OCI-LY1 (cell line): Measurements from ENCODE around the gene SIRT2.
"Not testable (repeated sequence)": the region's sequence is repeated elsewhere in the genome, so short reads cannot be mapped to it uniquely, and the experiment has no call there.

Source experiments
- H2AFZ ChIP-seq: fragments of 200-600 bp; sonication (generic), shearing (Covaris generic); 2 replicates; pipeline ENCODE4 v1.6.0; 2014; ENCODE audit warnings: antibody characterized with exemption, mild to moderate bottlenecking, low read length
- H3F3A ChIP-seq: fragments of 200-600 bp; sonication (generic), shearing (Covaris generic); 2 replicates; pipeline ENCODE4 v1.6.0; 2014; ENCODE audit warnings: mild to moderate bottlenecking, antibody characterized with exemption, low read length, moderate library complexity; ENCODE audit not compliant: insufficient read depth
- H3K27ac ChIP-seq: fragments of 200-600 bp; sonication (generic); 2 replicates; pipeline ENCODE4 v1.5.1; 2014; ENCODE audit warnings: low read length, mixed run types, mild to moderate bottlenecking, low read depth; ENCODE audit not compliant: poor library complexity, severe bottlenecking
- H3K27me3 ChIP-seq: fragments of 200-600 bp; sonication (generic); 2 replicates; pipeline ENCODE4 v1.6.0; 2014; ENCODE audit warnings: antibody characterized with exemption, mild to moderate bottlenecking, low read length, moderate library complexity; ENCODE audit not compliant: insufficient read depth
- H3K36me3 ChIP-seq: fragments of 200-600 bp; sonication (generic); 2 replicates; pipeline ENCODE4 v1.6.1; 2014; ENCODE audit warnings: mild to moderate bottlenecking, antibody characterized with exemption, low read length, moderate library complexity, mixed read lengths; ENCODE audit not compliant: insufficient read depth
- H3K4me1 ChIP-seq: fragments of 200-600 bp; sonication (generic); 2 replicates; pipeline ENCODE4 v1.5.1; 2014; ENCODE audit warnings: mild to moderate bottlenecking, low read length, moderate library complexity; ENCODE audit not compliant: insufficient read depth, severe bottlenecking
- H3K4me2 ChIP-seq: fragments of 200-600 bp; sonication (generic), shearing (Covaris generic); 2 replicates; pipeline ENCODE4 v1.6.1; 2014; ENCODE audit warnings: low read length
- H3K4me3 ChIP-seq: fragments of 200-600 bp; sonication (generic); 2 replicates; pipeline ENCODE4 v1.5.1; 2014; ENCODE audit warnings: low read length, low read depth, mild to moderate bottlenecking, mixed read lengths; ENCODE audit not compliant: poor library complexity, severe bottlenecking
- H3K79me2 ChIP-seq: fragments of 200-600 bp; shearing (Covaris generic); 2 replicates; pipeline ENCODE4 v1.6.1; 2016; ENCODE audit warnings: mixed run types, low read length, mixed read lengths; ENCODE audit not compliant: insufficient read depth
- H3K9ac ChIP-seq: fragments of 200-600 bp; sonication (generic), shearing (Covaris generic); 2 replicates; pipeline ENCODE4 v1.6.1; 2014; ENCODE audit warnings: mild to moderate bottlenecking, low read length, mixed read lengths
- H3K9me2 ChIP-seq: fragments of 200-600 bp; sonication (generic), shearing (Covaris generic); 2 replicates; pipeline ENCODE4 v1.6.1; 2014; ENCODE audit warnings: low read depth, mild to moderate bottlenecking, low read length, mixed read lengths
- H3K9me3 ChIP-seq: fragments of 200-600 bp; shearing (Covaris generic); 2 replicates; pipeline ENCODE4 v1.6.1; 2014; ENCODE audit warnings: low read length, mixed read lengths
- H4K20me1 ChIP-seq: fragments of 200-600 bp; sonication (generic), shearing (Covaris generic); 2 replicates; pipeline ENCODE4 v1.6.0; 2016; ENCODE audit warnings: mild to moderate bottlenecking, low read length; ENCODE audit not compliant: insufficient read depth
- EZH2 ChIP-seq: fragments of 200-600 bp; sonication (generic), shearing (Covaris generic); IDR thresholded peaks from 2 replicates; pipeline ENCODE4 v1.8.0; 2017; ENCODE audit warnings: borderline replicate concordance, mixed run types, mild to moderate bottlenecking, antibody characterized with exemption, low read length, moderate library complexity, mixed read lengths
- TF ChIP-seq, protein P1 (sequence below): fragments of 200-600 bp; sonication (generic), shearing (Covaris generic); IDR thresholded peaks from 2 replicates; pipeline ENCODE4 v1.5.1; 2017; ENCODE audit warnings: mild to moderate bottlenecking, antibody characterized with exemption, low read length, moderate library complexity, mixed read lengths

SIRT2 gene

DNA sequence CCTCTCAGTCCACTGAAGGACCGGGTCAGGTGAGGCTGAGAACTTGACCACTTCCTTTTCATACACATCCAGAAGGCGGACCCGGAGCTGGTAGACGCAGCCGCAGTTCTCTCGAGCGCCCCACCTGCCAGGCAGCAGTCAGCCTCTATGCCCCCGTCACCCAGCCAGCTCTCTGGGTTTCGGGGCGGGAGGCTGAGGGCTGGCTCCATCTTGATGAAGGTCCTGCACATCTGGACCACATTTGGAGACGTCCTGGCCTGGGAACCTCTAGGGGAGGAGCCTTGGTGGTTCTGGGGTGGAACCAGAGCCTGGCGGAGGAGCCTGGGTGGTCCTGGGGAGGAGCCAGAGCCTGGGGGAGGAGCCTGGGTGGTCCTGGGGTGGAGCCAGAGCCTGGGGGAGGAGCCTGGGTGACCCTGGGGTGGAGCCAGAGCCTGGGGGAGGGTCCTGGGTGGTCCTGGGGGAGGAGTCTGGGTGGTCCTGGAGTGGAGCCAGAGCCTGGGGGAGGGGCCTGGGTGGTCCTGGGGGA lies 45.6 kb upstream of the SIRT2 start:
- TF ChIP-seq, protein P1, sequence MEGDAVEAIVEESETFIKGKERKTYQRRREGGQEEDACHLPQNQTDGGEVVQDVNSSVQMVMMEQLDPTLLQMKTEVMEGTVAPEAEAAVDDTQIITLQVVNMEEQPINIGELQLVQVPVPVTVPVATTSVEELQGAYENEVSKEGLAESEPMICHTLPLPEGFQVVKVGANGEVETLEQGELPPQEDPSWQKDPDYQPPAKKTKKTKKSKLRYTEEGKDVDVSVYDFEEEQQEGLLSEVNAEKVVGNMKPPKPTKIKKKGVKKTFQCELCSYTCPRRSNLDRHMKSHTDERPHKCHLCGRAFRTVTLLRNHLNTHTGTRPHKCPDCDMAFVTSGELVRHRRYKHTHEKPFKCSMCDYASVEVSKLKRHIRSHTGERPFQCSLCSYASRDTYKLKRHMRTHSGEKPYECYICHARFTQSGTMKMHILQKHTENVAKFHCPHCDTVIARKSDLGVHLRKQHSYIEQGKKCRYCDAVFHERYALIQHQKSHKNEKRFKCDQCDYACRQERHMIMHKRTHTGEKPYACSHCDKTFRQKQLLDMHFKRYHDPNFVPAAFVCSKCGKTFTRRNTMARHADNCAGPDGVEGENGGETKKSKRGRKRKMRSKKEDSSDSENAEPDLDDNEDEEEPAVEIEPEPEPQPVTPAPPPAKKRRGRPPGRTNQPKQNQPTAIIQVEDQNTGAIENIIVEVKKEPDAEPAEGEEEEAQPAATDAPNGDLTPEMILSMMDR: no peak
- TF ChIP-seq EZH2: no peak
- Histone ChIP-seq H3K9me2 (no peaks in the 10 kb centered on the region), H3K79me2 (no peaks in the 10 kb centered on the region)

DNA sequence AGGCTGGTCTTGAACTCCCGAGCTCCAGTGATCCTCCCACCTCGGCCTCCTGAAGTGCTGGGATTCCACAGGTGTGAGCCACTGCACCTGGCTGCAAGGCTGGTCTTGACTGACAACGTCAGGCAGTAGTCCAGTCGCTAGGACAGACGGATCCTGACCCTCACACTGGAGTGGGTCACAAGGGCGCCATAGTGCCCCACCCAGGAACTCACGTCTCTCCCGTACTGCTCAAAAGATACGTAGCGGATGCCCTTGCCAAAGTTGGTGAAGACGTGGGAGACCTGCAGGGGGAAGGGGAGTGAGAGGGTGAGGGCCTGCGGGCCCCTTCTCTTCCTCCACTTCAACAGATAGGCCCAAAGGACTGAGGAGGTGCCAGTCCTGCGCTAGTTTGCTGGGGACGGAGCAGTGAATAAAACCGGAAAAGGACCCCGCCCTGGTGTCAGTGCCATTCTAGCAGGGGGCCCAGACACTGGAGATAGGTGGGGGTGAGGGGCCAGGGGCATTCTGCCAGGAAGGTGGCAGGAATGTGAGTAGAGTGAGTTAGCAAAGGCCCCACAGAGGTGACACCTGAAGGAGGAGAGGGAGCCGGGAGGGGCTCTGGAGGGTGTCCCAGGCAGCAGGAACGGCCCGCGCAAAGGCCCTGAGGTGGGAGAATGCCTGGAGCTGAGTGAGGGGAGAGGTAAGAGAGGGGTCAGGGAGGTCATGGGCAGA lies 43.2 kb upstream of the SIRT2 start:
- TF ChIP-seq, protein P1: no peak
- TF ChIP-seq EZH2: no peak
- H2AFZ ChIP-seq: no peak overlapping the region

More for the DNA sequence above, 45.6 kb upstream of the SIRT2 start:
- Histone ChIP-seq H4K20me1 (no peaks in the 10 kb centered on the region), H3K36me3 (no peaks in the 10 kb centered on the region), H3K4me2 (no peak overlapping the region), H3K4me1 (no peaks in the 10 kb centered on the region), H3K27ac (no peak overlapping the region), H3K27me3 (no peaks in the 10 kb centered on the region; the same call in 1 of the 2 replicates), H3F3A (no peaks in the 10 kb centered on the region), H3K9ac (no peak overlapping the region), H3K4me3 (no peak overlapping the region), H2AFZ (no peak overlapping the region), H3K9me3 (no peaks in the 10 kb centered on the region)

DNA sequence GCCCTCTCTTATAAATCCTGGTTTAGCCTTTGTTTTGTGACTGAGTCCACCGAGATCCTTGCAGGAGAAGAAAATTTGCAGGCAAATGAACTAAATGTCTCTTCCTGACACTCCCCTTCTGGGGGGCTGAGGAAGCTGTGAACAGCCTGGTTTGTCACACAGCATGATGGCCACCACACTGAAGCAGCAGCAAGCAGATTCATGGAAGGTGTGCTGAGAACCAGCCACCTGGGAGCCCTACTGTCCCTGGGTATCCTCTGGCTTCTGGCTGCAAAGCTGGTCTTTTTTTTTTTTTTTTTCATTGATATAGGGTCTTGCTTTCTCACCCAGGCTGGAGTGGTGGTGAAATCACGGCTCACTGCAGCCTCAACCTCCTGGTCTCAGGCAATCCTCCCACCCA lies 42.6 kb upstream of the SIRT2 start:
- Histone ChIP-seq H3K4me3 (no peak overlapping the region), H4K20me1 (no peaks in the 10 kb centered on the region), H3K27ac (no peak overlapping the region), H3K27me3 (no peaks in the 10 kb centered on the region; the same call in 1 of the 2 replicates), H3K9me2 (no peaks in the 10 kb centered on the region), H3K36me3 (no peaks in the 10 kb centered on the region), H3K4me2 (no peak overlapping the region), H3K4me1 (no peaks in the 10 kb centered on the region), H3K9ac (no peak overlapping the region), H3K79me2 (no peaks in the 10 kb centered on the region), H3K9me3 (no peaks in the 10 kb centered on the region), H3F3A (no peaks in the 10 kb centered on the region), H2AFZ (no peak overlapping the region)
- TF ChIP-seq, protein P1: no peak
- TF ChIP-seq EZH2: no peak

More for the DNA sequence above, 43.2 kb upstream of the SIRT2 start:
- Histone ChIP-seq H3F3A (no peaks in the 10 kb centered on the region), H3K27me3 (no peaks in the 10 kb centered on the region; the same call in 1 of the 2 replicates), H3K27ac (no peak overlapping the region), H3K4me1 (no peaks in the 10 kb centered on the region), H3K79me2 (no peaks in the 10 kb centered on the region), H3K36me3 (no peaks in the 10 kb centered on the region), H3K4me3 (no peak overlapping the region), H3K9me3 (no peaks in the 10 kb centered on the region), H4K20me1 (no peaks in the 10 kb centered on the region), H3K9ac (no peak overlapping the region), H3K9me2 (no peaks in the 10 kb centered on the region), H3K4me2 (no peak overlapping the region)

DNA sequence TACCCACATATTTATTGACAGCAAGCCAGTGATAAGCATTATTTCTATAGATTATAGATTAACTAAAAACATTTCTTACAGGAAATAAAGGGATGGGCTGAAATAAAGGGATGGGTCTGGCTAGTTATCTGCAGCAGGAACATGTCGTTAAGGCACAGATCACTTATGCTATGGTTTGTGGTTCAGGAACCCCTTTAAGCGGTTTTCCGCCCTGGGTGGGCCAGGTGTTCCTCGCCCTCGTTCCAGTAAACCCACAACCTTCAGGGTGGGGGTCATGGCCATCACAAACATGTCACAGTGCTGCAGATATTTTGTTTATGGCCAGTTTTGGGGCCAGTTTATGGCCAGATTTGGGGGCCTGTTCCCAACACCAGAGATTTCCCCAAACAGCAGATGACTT lies 42.0 kb upstream of the SIRT2 start:
- H3K9me2 ChIP-seq, H3K4me2 ChIP-seq, H3F3A ChIP-seq, H3K27ac ChIP-seq, H3K36me3 ChIP-seq, H4K20me1 ChIP-seq, H3K9ac ChIP-seq, H3K4me3 ChIP-seq, H3K9me3 ChIP-seq, H3K79me2 ChIP-seq, H2AFZ ChIP-seq, H3K27me3 ChIP-seq, H3K4me1 ChIP-seq: not testable (repeated sequence)
